NB4 (cell line): ENCODE measurements around the gene GRIN2A.

Experiments
- DNase-seq: peaks from one replicate; pipeline ENCODE4 v3.0.0; 2010; ENCODE audit warnings: low read depth
- H3K4me3 ChIP-seq: one replicate; pipeline ENCODE4 v1.5.1; 2011; ENCODE audit warnings: mild to moderate bottlenecking, low read depth, low read length, moderate library complexity
- MYC ChIP-seq: IDR thresholded peaks from 2 replicates; pipeline ENCODE4 v1.6.1; 2011; ENCODE audit warnings: low read depth, low read length
- POLR2A ChIP-seq: IDR thresholded peaks from 2 replicates; pipeline ENCODE4 v1.6.1; 2011; ENCODE audit warnings: mild to moderate bottlenecking; ENCODE audit not compliant: insufficient read length; ENCODE audit errors: extremely low read depth
- TF ChIP-seq, protein P1 (sequence below): IDR thresholded peaks from 2 replicates; pipeline ENCODE4 v1.6.1; 2011; ENCODE audit warnings: low read depth, low read length
- TF ChIP-seq, protein P2 (sequence below): IDR thresholded peaks from one replicate; pipeline ENCODE4 v1.5.1; 2012; ENCODE audit warnings: low read depth, low read length

GRIN2A gene

DNA sequence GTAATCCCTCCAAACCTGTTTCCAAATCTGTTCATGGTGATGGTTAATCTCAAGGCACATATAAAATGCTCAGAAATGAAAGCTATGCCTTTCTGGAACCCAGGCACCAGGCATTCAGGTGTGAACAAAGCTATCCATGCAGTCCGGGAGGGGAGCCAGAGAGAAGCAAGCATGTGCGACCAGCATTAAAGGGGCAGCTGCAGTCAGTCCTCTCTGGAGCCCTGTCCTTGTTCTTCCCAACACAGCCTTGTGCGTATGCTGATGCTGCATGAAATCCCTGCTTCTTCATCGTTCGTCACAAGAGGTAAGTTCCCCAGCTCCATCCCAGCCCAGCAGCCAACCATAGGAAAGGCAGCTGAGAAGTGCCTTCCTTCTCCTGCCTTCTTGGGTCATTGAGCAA, 148.7 kb downstream of the GRIN2A start:
- TF ChIP-seq POLR2A (no peak), MYC (no peak)
- TF ChIP-seq, protein P1, sequence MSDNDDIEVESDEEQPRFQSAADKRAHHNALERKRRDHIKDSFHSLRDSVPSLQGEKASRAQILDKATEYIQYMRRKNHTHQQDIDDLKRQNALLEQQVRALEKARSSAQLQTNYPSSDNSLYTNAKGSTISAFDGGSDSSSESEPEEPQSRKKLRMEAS: no peak
- TF ChIP-seq, protein P2, sequence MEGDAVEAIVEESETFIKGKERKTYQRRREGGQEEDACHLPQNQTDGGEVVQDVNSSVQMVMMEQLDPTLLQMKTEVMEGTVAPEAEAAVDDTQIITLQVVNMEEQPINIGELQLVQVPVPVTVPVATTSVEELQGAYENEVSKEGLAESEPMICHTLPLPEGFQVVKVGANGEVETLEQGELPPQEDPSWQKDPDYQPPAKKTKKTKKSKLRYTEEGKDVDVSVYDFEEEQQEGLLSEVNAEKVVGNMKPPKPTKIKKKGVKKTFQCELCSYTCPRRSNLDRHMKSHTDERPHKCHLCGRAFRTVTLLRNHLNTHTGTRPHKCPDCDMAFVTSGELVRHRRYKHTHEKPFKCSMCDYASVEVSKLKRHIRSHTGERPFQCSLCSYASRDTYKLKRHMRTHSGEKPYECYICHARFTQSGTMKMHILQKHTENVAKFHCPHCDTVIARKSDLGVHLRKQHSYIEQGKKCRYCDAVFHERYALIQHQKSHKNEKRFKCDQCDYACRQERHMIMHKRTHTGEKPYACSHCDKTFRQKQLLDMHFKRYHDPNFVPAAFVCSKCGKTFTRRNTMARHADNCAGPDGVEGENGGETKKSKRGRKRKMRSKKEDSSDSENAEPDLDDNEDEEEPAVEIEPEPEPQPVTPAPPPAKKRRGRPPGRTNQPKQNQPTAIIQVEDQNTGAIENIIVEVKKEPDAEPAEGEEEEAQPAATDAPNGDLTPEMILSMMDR: no peak
- DNase-seq: no peak
- H3K4me3 ChIP-seq: no peak overlapping the region

DNA sequence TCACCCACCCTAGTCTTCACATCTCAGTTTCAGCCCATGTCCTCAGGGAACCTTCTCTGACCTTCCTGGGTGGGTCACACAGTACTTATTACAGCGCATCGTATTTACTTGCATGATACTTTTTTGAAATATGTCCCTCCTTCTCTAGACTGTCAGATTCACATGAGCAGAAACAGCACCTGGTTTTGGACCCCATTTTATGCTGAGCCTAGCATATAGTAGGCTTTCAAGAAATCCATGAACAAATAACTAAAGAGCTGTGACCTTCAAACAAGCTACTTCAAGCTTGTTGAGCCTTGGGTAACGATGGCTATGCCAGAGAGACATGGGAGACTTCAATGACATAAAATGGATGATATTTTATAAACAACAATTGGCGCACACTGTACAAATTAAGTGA, 150.3 kb downstream of the GRIN2A start:
- no peak overlapping the region for H3K4me3 ChIP-seq
- TF ChIP-seq, protein P1: no peak
- TF ChIP-seq, protein P2: no peak
- TF ChIP-seq MYC: no peak
- no peak for TF ChIP-seq POLR2A
- DNase-seq: no peak

DNA sequence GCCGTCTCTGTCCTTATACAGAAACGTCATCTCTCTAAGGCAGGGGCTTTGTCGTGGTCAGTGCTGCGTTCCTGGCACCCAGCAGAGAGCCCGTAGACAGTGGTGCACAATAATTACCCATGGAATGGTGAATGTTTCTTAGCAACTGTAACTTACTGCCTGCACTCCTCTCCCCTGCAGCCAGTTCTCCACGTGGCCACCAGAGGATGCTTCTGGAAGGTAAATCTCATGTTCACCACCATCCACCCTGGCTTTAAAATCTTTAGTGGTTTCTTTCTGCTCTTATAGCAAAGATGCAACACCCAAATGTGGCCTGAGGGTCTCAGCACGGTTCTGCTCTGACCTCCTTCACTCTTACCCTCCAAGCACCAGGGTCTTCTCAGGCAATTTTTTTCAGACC, 150.8 kb downstream of the GRIN2A start:
- TF ChIP-seq POLR2A: no peak
- TF ChIP-seq MYC: no peak
- TF ChIP-seq, protein P1: no peak
- TF ChIP-seq, protein P2: no peak
- no peak for DNase-seq
- no peak overlapping the region for H3K4me3 ChIP-seq

DNA sequence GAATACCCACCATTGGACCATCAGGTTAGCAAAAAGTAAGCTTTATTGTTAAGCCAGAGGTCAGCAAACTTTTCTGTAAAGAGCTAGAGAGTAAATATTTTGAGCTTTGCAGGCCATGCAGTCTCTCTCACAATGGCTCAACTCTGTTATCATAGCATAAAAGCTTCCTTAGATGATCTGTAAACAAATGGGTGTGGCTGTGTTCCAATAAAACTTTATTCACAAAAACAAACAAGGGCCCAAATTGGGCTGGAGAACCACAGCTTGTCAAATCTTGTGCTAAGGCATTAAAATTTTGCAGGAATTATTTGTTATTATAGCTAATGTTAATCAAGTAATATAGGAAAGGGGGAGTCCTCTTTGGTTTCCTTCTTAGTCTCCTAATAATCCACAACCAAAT, 153.6 kb downstream of the GRIN2A start:
- TF ChIP-seq, protein P2: no peak
- TF ChIP-seq, protein P1: no peak
- TF ChIP-seq POLR2A: no peak
- no peak for TF ChIP-seq MYC
- H3K4me3 ChIP-seq: no peak overlapping the region
- no peak for DNase-seq

DNA sequence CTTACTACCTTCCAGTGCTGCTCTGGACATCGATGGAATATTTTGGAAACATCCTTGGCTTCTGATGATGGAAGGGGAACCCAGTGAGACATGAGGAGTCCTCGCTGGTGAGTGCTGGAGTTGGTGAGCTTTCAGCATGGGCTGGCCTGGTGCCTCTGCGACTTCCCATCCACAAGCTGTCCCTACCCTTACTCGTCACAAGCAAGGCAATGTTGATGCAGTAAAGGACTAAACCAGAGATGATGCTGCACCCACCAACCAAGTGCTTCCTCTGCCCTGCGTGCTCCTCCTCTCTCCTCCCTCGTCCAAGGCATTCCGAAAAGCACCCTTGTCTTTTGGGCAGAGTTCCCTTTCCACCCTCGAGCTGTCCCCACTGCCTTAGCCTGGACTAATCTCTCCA, 154.7 kb downstream of the GRIN2A start:
- H3K4me3 ChIP-seq: no peak overlapping the region
- DNase-seq: no peak
- TF ChIP-seq, protein P1: no peak
- no peak for TF ChIP-seq MYC
- no peak for TF ChIP-seq POLR2A

DNA sequence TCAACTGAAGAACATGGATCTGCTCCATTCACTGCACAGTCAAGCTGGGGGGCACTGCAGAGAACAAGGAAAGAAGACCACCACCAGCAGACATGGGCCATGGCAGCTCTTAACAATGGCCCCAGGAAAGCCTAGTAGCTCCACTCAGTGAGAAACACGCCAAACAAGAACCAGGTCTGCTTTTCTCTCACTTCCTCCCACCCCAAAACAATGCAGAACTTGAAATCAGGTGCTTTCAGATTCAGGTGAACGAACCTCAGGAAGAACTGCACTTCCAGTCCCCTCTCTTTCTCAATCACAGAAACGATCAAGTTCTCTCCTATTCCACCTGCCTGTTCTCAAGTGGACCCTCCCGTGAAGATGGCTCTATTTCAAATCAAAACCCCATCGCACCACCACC, 155.6 kb downstream of the GRIN2A start:
- H3K4me3 ChIP-seq: no peak overlapping the region
- TF ChIP-seq, protein P1: no peak
- TF ChIP-seq, protein P2: no peak
- DNase-seq: no peak
